Mesothelial cell of epicardium (in vitro differentiated cells): ENCODE measurements around the gene SUPT20HL1. TPM values are rescaled to one million over a fixed set of nuclear protein-coding genes. Genes with fewer than 3 reads are reported as not detected.
"Not testable (repeated sequence)": the region's sequence is repeated elsewhere in the genome, so short reads cannot be mapped to it uniquely, and the experiment has no call there.

Experiments
- DNase-seq, 2 experiments: peaks; one replicate each; pipeline ENCODE4 v3.0.0; 2021; ENCODE audit warnings: low spot score in 2 of 2; ENCODE audit not compliant: unreplicated experiment in 2 of 2
- H3K27ac Mint-ChIP-seq: 2 replicates; pipeline ENCODE4 v1.8.0; 2021; ENCODE audit warnings: mixed read lengths
- H3K27me3 Mint-ChIP-seq: 2 replicates; pipeline ENCODE4 v1.8.0; 2021; ENCODE audit warnings: low read depth, mixed read lengths
- H3K36me3 Mint-ChIP-seq: 2 replicates; pipeline ENCODE4 v1.8.0; 2021; ENCODE audit warnings: mixed read lengths
- H3K4me1 Mint-ChIP-seq: 2 replicates; pipeline ENCODE4 v1.8.0; 2021; ENCODE audit warnings: mixed read lengths
- H3K4me3 Mint-ChIP-seq: 2 replicates; pipeline ENCODE4 v1.8.0; 2021; ENCODE audit warnings: mild to moderate bottlenecking, moderate library complexity, mixed read lengths
- H3K9me3 Mint-ChIP-seq: 2 replicates; pipeline ENCODE4 v1.8.0; 2021; ENCODE audit warnings: mixed read lengths
- CTCF ChIP-seq: fragments of 200-600 bp; sonication (generic); IDR thresholded peaks from one replicate; pipeline ENCODE4 v1.5.0; 2021; ENCODE audit warnings: antibody characterized with exemption; ENCODE audit not compliant: unreplicated experiment
- total RNA-seq: library from RNA; stranded (reverse); gene quantifications from 3 replicates; pipeline ENCODE4 v1.2.1, GENCODE V29; 2021

Gene SUPT20HL1
- total RNA-seq, 1 donor from 2014 or later, result not detected

GRCh38 chrX:24355095-24355494 is 5.3 kb upstream of the SUPT20HL1 start:
- H3K27ac Mint-ChIP-seq, result no peak overlapping the region
- H3K4me1 Mint-ChIP-seq, result no peaks in the 10 kb centered on the region
- peaks cover 5% of the 10 kb centered on the region for H3K9me3 Mint-ChIP-seq
- no peak for DNase-seq
- H3K36me3 Mint-ChIP-seq, result no peaks in the 10 kb centered on the region
- no peaks in the 10 kb centered on the region for H3K27me3 Mint-ChIP-seq
- no peak overlapping the region for H3K4me3 Mint-ChIP-seq
- no peak for TF ChIP-seq CTCF

- no peak for DNase-seq
- Mint-ChIP-seq H3K36me3 (no peaks in the 10 kb centered on the region), H3K27ac (no peak overlapping the region), H3K27me3 (no peaks in the 10 kb centered on the region), H3K4me3 (no peak overlapping the region), H3K4me1 (no peaks in the 10 kb centered on the region), H3K9me3 (peaks cover 5% of the 10 kb centered on the region)
- no peak for TF ChIP-seq CTCF
Observed at GRCh38 chrX:24357106-24357505, 3.3 kb upstream of the SUPT20HL1 start.

- DNase-seq, H3K4me3 Mint-ChIP-seq, H3K4me1 Mint-ChIP-seq, H3K36me3 Mint-ChIP-seq, H3K27ac Mint-ChIP-seq, H3K27me3 Mint-ChIP-seq, H3K9me3 Mint-ChIP-seq: not testable (repeated sequence)
Observed at GRCh38 chrX:24362089-24362745, 1.8 kb downstream of the SUPT20HL1 start.

GRCh38 chrX:24363432-24364181 is 3.2 kb downstream of the SUPT20HL1 start:
- not testable (repeated sequence) for H3K9me3 Mint-ChIP-seq, H3K4me1 Mint-ChIP-seq, H3K27ac Mint-ChIP-seq, H3K36me3 Mint-ChIP-seq, DNase-seq, H3K27me3 Mint-ChIP-seq, H3K4me3 Mint-ChIP-seq

- no peak for TF ChIP-seq CTCF
- Mint-ChIP-seq H3K27me3 (peaks cover 6% of the 10 kb centered on the region), H3K9me3 (no peaks in the 10 kb centered on the region), H3K27ac (no peak overlapping the region), H3K4me1 (no peaks in the 10 kb centered on the region), H3K4me3 (no peak overlapping the region), H3K36me3 (no peaks in the 10 kb centered on the region)
- no peak for DNase-seq
Observed at GRCh38 chrX:24364326-24364725, 3.9 kb downstream of the SUPT20HL1 start.

GRCh38 chrX:24364851-24365538 is 4.6 kb downstream of the SUPT20HL1 start:
- no peak for TF ChIP-seq CTCF
- H3K27ac Mint-ChIP-seq, result no peak overlapping the region
- H3K36me3 Mint-ChIP-seq, result no peaks in the 10 kb centered on the region
- H3K4me3 Mint-ChIP-seq, result no peak overlapping the region
- no peaks in the 10 kb centered on the region for H3K9me3 Mint-ChIP-seq
- no peaks in the 10 kb centered on the region for H3K4me1 Mint-ChIP-seq
- DNase-seq, result no peak
- H3K27me3 Mint-ChIP-seq, result peaks cover 6% of the 10 kb centered on the region

- H3K36me3 Mint-ChIP-seq, H3K4me3 Mint-ChIP-seq, DNase-seq, H3K9me3 Mint-ChIP-seq, H3K27ac Mint-ChIP-seq: not testable (repeated sequence)
- Mint-ChIP-seq H3K27me3 (peaks cover 23% of the 10 kb centered on the region), H3K4me1 (peaks cover 14% of the 10 kb centered on the region)
Observed at GRCh38 chrX:24366762-24367400, 6.4 kb downstream of the SUPT20HL1 start.
